ENCODE results near the gene LZTFL1. TPM values are rescaled to one million over a fixed set of nuclear protein-coding genes. Genes with fewer than 3 reads are reported as not detected.

Gene LZTFL1
- total and polyA plus RNA-seq, 2 experiments from 2014 or later: 6.3 to 13.9 TPM

DNA sequence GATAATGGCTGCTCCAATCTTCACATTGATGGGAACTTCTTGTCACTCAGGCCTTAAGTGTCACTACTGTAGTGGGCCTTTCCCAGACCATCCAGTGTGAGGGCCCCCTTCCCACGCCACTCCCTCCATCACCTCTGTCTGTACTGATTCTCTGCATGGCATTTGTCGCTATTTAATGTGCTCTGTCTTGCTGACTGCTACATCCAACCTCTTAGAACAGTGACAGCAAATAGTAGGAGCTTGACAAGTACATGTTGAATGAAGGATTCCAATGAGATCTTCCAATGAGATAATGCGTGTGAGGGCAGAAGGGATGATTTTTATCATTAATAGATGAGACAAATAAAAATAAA is 38.8 kb upstream of the LZTFL1 start:
- Histone ChIP-seq H2AFZ (no peak overlapping the region), H3K4me2 (no peak overlapping the region), H3K36me3 (ENCODE audit: insufficient read depth) (no peaks in the 10 kb centered on the region), H3K79me2 (replicated peaks; ENCODE audit: insufficient read depth) (no peaks in the 10 kb centered on the region), H3K4me1 (ENCODE audit: insufficient read depth) (no peaks in the 10 kb centered on the region; the same call in 1 of the 2 replicates), H3K4me3 (no peak overlapping the region), H4K20me1 (replicated peaks; ENCODE audit: insufficient read depth) (no peaks in the 10 kb centered on the region), H3K9me2 (ENCODE audit: insufficient read depth) (no peaks in the 10 kb centered on the region), H3F3A (replicated peaks; ENCODE audit: low read depth) (no peaks in the 10 kb centered on the region), H3K27ac (ENCODE audit: low read depth) (no peak overlapping the region), H3K27me3 (ENCODE audit: insufficient read depth) (no peaks in the 10 kb centered on the region)
- H3K9me3 Mint-ChIP-seq: no peaks in the 10 kb centered on the region
- peaks cover under 1% of the 10 kb centered on the region; the same call in 2 of the 3 replicates for H3K4me1 Mint-ChIP-seq
- no peak overlapping the region for H3K4me3 Mint-ChIP-seq
- no peaks in the 10 kb centered on the region for H3K36me3 Mint-ChIP-seq (ENCODE audit: low read depth)
- ATAC-seq (no peak), DNase-seq (ENCODE audit: low spot score) (no peak)
- H3K27me3 Mint-ChIP-seq (ENCODE audit: insufficient read depth, low read depth, poor library complexity): peaks cover 4% of the 10 kb centered on the region
- TF ChIP-seq STAT1 (IDR thresholded peaks at IDR 0.05; ENCODE audit: unreplicated experiment): no peak
- TF ChIP-seq POLR2AphosphoS5 (IDR thresholded peaks at IDR 0.05; ENCODE audit: low read depth): no peak
- no peak for TF ChIP-seq EZH2 (IDR thresholded peaks at IDR 0.05; ENCODE audit: low read depth, unreplicated experiment)
- TF ChIP-seq JUNB (IDR thresholded peaks at IDR 0.05; ENCODE audit: unreplicated experiment): no peak
- TF ChIP-seq, protein P1, sequence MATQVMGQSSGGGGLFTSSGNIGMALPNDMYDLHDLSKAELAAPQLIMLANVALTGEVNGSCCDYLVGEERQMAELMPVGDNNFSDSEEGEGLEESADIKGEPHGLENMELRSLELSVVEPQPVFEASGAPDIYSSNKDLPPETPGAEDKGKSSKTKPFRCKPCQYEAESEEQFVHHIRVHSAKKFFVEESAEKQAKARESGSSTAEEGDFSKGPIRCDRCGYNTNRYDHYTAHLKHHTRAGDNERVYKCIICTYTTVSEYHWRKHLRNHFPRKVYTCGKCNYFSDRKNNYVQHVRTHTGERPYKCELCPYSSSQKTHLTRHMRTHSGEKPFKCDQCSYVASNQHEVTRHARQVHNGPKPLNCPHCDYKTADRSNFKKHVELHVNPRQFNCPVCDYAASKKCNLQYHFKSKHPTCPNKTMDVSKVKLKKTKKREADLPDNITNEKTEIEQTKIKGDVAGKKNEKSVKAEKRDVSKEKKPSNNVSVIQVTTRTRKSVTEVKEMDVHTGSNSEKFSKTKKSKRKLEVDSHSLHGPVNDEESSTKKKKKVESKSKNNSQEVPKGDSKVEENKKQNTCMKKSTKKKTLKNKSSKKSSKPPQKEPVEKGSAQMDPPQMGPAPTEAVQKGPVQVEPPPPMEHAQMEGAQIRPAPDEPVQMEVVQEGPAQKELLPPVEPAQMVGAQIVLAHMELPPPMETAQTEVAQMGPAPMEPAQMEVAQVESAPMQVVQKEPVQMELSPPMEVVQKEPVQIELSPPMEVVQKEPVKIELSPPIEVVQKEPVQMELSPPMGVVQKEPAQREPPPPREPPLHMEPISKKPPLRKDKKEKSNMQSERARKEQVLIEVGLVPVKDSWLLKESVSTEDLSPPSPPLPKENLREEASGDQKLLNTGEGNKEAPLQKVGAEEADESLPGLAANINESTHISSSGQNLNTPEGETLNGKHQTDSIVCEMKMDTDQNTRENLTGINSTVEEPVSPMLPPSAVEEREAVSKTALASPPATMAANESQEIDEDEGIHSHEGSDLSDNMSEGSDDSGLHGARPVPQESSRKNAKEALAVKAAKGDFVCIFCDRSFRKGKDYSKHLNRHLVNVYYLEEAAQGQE (IDR thresholded peaks at IDR 0.05; ENCODE audit: unreplicated experiment): no peak
- no peak overlapping the region for H3K27ac Mint-ChIP-seq

- H3K27ac Mint-ChIP-seq: no peak overlapping the region
- Histone ChIP-seq H4K20me1 (replicated peaks; ENCODE audit: insufficient read depth) (no peaks in the 10 kb centered on the region), H2AFZ (no peak overlapping the region), H3K36me3 (ENCODE audit: insufficient read depth) (no peaks in the 10 kb centered on the region), H3K27ac (ENCODE audit: low read depth) (no peak overlapping the region), H3K4me3 (no peak overlapping the region), H3K9me2 (ENCODE audit: insufficient read depth) (0 out of 2 replicates have a peak, but pooled peaks cover 3% of the 10 kb centered on the region), H3K4me1 (ENCODE audit: insufficient read depth) (no peaks in the 10 kb centered on the region), H3K79me2 (replicated peaks; ENCODE audit: insufficient read depth) (no peaks in the 10 kb centered on the region), H3K4me2 (no peak overlapping the region), H3K27me3 (ENCODE audit: insufficient read depth) (no peaks in the 10 kb centered on the region), H3F3A (replicated peaks; ENCODE audit: low read depth) (no peaks in the 10 kb centered on the region)
- no peaks in the 10 kb centered on the region for H3K36me3 Mint-ChIP-seq (ENCODE audit: low read depth)
- H3K4me3 Mint-ChIP-seq: no peak overlapping the region
- no peaks in the 10 kb centered on the region for H3K4me1 Mint-ChIP-seq
- no peaks in the 10 kb centered on the region for H3K9me3 Mint-ChIP-seq
- H3K27me3 Mint-ChIP-seq (ENCODE audit: insufficient read depth, low read depth, poor library complexity): peaks cover 1% of the 10 kb centered on the region
- no peak for ATAC-seq
- DNase-seq (ENCODE audit: low spot score): no peak
- TF ChIP-seq ZNF331 (CRISPR knock-in tag; IDR thresholded peaks at IDR 0.05; ENCODE audit: low read depth) (no peak), EZH2 (IDR thresholded peaks at IDR 0.05; ENCODE audit: low read depth, unreplicated experiment) (no peak), NANOG (IDR thresholded peaks at IDR 0.05; ENCODE audit: borderline replicate concordance) (no peak), JUNB (IDR thresholded peaks at IDR 0.05; ENCODE audit: unreplicated experiment) (no peak)
- TF ChIP-seq, protein P2, sequence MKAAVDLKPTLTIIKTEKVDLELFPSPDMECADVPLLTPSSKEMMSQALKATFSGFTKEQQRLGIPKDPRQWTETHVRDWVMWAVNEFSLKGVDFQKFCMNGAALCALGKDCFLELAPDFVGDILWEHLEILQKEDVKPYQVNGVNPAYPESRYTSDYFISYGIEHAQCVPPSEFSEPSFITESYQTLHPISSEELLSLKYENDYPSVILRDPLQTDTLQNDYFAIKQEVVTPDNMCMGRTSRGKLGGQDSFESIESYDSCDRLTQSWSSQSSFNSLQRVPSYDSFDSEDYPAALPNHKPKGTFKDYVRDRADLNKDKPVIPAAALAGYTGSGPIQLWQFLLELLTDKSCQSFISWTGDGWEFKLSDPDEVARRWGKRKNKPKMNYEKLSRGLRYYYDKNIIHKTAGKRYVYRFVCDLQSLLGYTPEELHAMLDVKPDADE (IDR thresholded peaks at IDR 0.05): no peak
- TF ChIP-seq, protein P3, sequence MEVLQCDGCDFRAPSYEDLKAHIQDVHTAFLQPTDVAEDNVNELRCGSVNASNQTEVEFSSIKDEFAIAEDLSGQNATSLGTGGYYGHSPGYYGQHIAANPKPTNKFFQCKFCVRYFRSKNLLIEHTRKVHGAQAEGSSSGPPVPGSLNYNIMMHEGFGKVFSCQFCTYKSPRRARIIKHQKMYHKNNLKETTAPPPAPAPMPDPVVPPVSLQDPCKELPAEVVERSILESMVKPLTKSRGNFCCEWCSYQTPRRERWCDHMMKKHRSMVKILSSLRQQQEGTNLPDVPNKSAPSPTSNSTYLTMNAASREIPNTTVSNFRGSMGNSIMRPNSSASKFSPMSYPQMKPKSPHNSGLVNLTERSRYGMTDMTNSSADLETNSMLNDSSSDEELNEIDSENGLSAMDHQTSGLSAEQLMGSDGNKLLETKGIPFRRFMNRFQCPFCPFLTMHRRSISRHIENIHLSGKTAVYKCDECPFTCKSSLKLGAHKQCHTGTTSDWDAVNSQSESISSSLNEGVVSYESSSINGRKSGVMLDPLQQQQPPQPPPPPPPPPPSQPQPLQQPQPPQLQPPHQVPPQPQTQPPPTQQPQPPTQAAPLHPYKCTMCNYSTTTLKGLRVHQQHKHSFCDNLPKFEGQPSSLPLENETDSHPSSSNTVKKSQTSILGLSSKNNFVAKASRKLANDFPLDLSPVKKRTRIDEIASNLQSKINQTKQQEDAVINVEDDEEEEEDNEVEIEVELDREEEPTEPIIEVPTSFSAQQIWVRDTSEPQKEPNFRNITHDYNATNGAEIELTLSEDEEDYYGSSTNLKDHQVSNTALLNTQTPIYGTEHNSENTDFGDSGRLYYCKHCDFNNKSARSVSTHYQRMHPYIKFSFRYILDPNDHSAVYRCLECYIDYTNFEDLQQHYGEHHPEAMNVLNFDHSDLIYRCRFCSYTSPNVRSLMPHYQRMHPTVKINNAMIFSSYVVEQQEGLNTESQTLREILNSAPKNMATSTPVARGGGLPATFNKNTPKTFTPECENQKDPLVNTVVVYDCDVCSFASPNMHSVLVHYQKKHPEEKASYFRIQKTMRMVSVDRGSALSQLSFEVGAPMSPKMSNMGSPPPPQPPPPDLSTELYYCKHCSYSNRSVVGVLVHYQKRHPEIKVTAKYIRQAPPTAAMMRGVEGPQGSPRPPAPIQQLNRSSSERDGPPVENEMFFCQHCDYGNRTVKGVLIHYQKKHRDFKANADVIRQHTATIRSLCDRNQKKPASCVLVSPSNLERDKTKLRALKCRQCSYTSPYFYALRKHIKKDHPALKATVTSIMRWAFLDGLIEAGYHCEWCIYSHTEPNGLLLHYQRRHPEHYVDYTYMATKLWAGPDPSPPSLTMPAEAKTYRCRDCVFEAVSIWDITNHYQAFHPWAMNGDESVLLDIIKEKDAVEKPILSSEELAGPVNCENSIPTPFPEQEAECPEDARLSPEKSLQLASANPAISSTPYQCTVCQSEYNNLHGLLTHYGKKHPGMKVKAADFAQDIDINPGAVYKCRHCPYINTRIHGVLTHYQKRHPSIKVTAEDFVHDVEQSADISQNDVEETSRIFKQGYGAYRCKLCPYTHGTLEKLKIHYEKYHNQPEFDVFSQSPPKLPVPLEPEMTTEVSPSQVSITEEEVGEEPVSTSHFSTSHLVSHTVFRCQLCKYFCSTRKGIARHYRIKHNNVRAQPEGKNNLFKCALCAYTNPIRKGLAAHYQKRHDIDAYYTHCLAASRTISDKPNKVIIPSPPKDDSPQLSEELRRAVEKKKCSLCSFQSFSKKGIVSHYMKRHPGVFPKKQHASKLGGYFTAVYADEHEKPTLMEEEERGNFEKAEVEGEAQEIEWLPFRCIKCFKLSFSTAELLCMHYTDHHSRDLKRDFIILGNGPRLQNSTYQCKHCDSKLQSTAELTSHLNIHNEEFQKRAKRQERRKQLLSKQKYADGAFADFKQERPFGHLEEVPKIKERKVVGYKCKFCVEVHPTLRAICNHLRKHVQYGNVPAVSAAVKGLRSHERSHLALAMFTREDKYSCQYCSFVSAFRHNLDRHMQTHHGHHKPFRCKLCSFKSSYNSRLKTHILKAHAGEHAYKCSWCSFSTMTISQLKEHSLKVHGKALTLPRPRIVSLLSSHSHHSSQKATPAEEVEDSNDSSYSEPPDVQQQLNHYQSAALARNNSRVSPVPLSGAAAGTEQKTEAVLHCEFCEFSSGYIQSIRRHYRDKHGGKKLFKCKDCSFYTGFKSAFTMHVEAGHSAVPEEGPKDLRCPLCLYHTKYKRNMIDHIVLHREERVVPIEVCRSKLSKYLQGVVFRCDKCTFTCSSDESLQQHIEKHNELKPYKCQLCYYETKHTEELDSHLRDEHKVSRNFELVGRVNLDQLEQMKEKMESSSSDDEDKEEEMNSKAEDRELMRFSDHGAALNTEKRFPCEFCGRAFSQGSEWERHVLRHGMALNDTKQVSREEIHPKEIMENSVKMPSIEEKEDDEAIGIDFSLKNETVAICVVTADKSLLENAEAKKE (CRISPR knock-in tag; IDR thresholded peaks at IDR 0.05): no peak
- TF ChIP-seq, protein P4, sequence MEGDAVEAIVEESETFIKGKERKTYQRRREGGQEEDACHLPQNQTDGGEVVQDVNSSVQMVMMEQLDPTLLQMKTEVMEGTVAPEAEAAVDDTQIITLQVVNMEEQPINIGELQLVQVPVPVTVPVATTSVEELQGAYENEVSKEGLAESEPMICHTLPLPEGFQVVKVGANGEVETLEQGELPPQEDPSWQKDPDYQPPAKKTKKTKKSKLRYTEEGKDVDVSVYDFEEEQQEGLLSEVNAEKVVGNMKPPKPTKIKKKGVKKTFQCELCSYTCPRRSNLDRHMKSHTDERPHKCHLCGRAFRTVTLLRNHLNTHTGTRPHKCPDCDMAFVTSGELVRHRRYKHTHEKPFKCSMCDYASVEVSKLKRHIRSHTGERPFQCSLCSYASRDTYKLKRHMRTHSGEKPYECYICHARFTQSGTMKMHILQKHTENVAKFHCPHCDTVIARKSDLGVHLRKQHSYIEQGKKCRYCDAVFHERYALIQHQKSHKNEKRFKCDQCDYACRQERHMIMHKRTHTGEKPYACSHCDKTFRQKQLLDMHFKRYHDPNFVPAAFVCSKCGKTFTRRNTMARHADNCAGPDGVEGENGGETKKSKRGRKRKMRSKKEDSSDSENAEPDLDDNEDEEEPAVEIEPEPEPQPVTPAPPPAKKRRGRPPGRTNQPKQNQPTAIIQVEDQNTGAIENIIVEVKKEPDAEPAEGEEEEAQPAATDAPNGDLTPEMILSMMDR (conservative IDR thresholded peaks at IDR 0.05; ENCODE audit: low read depth in 2 of 2): no peak
Measured at GRCh38 chr3:45878124-45878523, 36.2 kb upstream of the LZTFL1 start.

Data from GM23338 (cell line).